C4-2B (cell line): Measurements from ENCODE around the gene HOXA5.

ENCODE experiments used
- CTCF ChIP-seq: fragments of 450-650 bp; conservative IDR thresholded peaks from 2 replicates; pipeline ENCODE4 v1.5.1; 2017; ENCODE audit warnings: mild to moderate bottlenecking
- ZFX ChIP-seq: fragments of 450-650 bp; IDR thresholded peaks from 2 replicates; pipeline ENCODE4 v1.6.1; 2017

DNA sequence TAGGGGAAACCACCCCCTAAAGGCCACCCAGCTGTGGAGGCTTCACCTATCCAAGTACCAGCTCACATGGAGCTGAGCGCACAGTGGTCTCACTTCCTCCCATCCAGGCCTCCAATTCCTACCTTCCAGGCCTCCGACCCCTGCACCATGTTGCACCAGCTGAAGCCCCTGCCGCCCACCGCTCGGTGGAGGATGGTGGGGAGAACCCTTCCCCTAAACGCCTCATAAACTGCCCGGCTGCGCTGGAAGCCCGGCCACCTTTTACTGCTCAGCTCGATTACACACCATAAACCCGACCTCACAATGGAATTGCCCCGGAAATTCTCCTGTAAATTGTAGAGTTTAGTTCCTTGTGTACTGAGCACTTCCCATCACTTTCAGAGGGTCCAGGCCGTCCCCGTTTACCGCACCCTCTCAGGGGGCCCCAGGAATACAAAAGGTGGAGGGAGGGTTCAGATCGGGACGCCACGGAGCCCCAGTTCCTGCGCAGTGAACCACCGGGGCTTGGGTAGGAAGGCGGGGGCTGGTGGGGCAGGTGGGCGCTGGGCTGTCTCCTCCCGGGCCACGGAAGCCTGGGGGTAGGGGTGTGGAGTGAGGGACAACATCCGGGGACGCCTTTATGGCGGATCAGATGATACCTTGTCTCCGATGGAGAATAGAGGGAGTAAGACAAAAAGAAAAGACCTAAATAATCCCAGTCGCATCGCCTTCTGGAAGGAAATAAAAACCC, 14.4 kb upstream of the HOXA5 start:
- TF ChIP-seq CTCF (no peak), ZFX (no peak)
